Stomach (tissue), 4 donors: ENCODE data around the gene UGT1A6.

Source experiments
- POLR2A ChIP-seq, 4 donors: fragments of 450-650 bp; IDR thresholded peaks; one replicate each; pipeline ENCODE4 v1.6.1; 2016; ENCODE audit warnings: antibody characterized with exemption in 4 of 4, control low read depth in 2 of 4, mild to moderate bottlenecking in 1 of 4, moderate library complexity in 1 of 4
- TF ChIP-seq, protein P1 (sequence below), 7 experiments: fragments of 450-650 bp in 4 of 7; fragments of 200-600 bp in 3 of 7; sonication (generic) in 3 of 7; IDR thresholded peaks; one replicate each; pipeline ENCODE4 v1.5.1; 2016 to 2019; ENCODE audit warnings: antibody characterized with exemption in 7 of 7, control low read depth in 2 of 7, mild to moderate bottlenecking in 1 of 7

- TF ChIP-seq POLR2A (IDR thresholded peaks at IDR 0.05): no peak
- TF ChIP-seq, protein P1, sequence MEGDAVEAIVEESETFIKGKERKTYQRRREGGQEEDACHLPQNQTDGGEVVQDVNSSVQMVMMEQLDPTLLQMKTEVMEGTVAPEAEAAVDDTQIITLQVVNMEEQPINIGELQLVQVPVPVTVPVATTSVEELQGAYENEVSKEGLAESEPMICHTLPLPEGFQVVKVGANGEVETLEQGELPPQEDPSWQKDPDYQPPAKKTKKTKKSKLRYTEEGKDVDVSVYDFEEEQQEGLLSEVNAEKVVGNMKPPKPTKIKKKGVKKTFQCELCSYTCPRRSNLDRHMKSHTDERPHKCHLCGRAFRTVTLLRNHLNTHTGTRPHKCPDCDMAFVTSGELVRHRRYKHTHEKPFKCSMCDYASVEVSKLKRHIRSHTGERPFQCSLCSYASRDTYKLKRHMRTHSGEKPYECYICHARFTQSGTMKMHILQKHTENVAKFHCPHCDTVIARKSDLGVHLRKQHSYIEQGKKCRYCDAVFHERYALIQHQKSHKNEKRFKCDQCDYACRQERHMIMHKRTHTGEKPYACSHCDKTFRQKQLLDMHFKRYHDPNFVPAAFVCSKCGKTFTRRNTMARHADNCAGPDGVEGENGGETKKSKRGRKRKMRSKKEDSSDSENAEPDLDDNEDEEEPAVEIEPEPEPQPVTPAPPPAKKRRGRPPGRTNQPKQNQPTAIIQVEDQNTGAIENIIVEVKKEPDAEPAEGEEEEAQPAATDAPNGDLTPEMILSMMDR (IDR thresholded peaks at IDR 0.05): no peak
Observed at GRCh38 chr2:233702238-233702637, 9.5 kb downstream of the UGT1A6 start.
